ENCODE data around the gene HOMER2.

- TF ChIP-seq, protein P1, sequence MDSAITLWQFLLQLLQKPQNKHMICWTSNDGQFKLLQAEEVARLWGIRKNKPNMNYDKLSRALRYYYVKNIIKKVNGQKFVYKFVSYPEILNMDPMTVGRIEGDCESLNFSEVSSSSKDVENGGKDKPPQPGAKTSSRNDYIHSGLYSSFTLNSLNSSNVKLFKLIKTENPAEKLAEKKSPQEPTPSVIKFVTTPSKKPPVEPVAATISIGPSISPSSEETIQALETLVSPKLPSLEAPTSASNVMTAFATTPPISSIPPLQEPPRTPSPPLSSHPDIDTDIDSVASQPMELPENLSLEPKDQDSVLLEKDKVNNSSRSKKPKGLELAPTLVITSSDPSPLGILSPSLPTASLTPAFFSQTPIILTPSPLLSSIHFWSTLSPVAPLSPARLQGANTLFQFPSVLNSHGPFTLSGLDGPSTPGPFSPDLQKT (IDR thresholded peaks at IDR 0.05; ENCODE audit: borderline replicate concordance, low read depth, low read length), result no peak
- TF ChIP-seq ZNF488 (tag by site-specific recombination; IDR thresholded peaks at IDR 0.05) (no peak), ZNF274 (IDR thresholded peaks at IDR 0.05; ENCODE audit: low read length) (no peak), ZNF274 (tag by site-specific recombination; IDR thresholded peaks at IDR 0.05; ENCODE audit: borderline replicate concordance) (no peak), CTCF (tag by site-specific recombination; IDR thresholded peaks at IDR 0.05) (no peak), ZNF777 (tag by site-specific recombination; IDR thresholded peaks at IDR 0.05; ENCODE audit: borderline replicate concordance) (no peak), PRDM2 (tag by site-specific recombination; IDR thresholded peaks at IDR 0.05; ENCODE audit: borderline replicate concordance) (no peak), ZBTB8A (tag by site-specific recombination; IDR thresholded peaks at IDR 0.05) (no peak), ZBTB1 (tag by site-specific recombination; IDR thresholded peaks at IDR 0.05) (no peak), ZNF211 (tag by site-specific recombination; IDR thresholded peaks at IDR 0.05; ENCODE audit: low read depth) (no peak), TCF7L2 (IDR thresholded peaks at IDR 0.05; ENCODE audit: borderline replicate concordance, low read depth, low read length) (no peak), ZNF416 (tag by site-specific recombination; IDR thresholded peaks at IDR 0.05) (no peak), ZNF629 (tag by site-specific recombination; IDR thresholded peaks at IDR 0.05) (no peak), BCL11A (tag by site-specific recombination; IDR thresholded peaks at IDR 0.05; ENCODE audit: low read depth) (no peak)
- TF ChIP-seq, protein P2, sequence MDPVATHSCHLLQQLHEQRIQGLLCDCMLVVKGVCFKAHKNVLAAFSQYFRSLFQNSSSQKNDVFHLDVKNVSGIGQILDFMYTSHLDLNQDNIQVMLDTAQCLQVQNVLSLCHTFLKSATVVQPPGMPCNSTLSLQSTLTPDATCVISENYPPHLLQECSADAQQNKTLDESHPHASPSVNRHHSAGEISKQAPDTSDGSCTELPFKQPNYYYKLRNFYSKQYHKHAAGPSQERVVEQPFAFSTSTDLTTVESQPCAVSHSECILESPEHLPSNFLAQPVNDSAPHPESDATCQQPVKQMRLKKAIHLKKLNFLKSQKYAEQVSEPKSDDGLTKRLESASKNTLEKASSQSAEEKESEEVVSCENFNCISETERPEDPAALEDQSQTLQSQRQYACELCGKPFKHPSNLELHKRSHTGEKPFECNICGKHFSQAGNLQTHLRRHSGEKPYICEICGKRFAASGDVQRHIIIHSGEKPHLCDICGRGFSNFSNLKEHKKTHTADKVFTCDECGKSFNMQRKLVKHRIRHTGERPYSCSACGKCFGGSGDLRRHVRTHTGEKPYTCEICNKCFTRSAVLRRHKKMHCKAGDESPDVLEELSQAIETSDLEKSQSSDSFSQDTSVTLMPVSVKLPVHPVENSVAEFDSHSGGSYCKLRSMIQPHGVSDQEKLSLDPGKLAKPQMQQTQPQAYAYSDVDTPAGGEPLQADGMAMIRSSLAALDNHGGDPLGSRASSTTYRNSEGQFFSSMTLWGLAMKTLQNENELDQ (tag by site-specific recombination; IDR thresholded peaks at IDR 0.05; ENCODE audit: low read depth), result no peak
These were observed 41.8 kb downstream of the HOMER2 start for GRCh38 chr15:82910721-82911120.

Measured in HEK293 (cell line).